ENCODE measurements around the gene CMSS1.
A peak's percentile ranks its signal among the peaks of the same experiment; 100 is the strongest.

CMSS1 gene

DNA sequence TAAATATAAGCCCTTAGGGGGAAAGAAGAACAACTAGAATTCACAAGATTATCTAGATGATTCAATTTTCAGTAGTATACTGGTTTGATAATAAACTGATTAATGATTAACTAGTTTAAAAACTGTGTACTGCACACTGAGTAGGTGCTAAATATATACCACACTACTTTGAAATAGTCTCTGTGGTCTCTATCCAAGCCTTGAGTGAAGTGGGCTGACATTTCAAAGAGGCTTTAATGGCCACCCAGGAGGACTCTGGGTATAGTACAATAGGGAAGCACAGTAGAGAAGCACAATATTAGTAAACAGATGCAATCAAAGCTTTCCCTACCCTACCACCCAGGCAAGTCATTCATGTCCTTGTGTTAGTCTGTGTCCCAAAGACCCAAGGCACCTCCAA, 249.9 kb downstream of the CMSS1 start:
- H3K4me1 ChIP-seq (ENCODE audit: insufficient read depth, low read length, poor library complexity, severe bottlenecking) = peaks cover 37% of the 10 kb centered on the region
- no peaks in the 10 kb centered on the region for H3F3A ChIP-seq (ENCODE audit: low read depth)
- no peaks in the 10 kb centered on the region for H3K79me2 ChIP-seq (ENCODE audit: insufficient read depth, low read length)
- no peak overlapping the region for H3K4me3 ChIP-seq (ENCODE audit: low read length, poor library complexity, severe bottlenecking)
- no peak overlapping the region for H2AFZ ChIP-seq (ENCODE audit: low read length)
- no peak overlapping the region for H3K9ac ChIP-seq (ENCODE audit: low read depth, low read length, poor library complexity, severe bottlenecking)
- no peaks in the 10 kb centered on the region for H3K36me3 ChIP-seq (ENCODE audit: insufficient read depth, low read length)
- no peaks in the 10 kb centered on the region for H3K9me3 ChIP-seq (ENCODE audit: insufficient read depth, low read depth, low read length)
- no peak overlapping the region for H3K4me2 ChIP-seq (ENCODE audit: low read depth, low read length, poor library complexity, severe bottlenecking)
- no peaks in the 10 kb centered on the region for H3K9me2 ChIP-seq (replicated peaks; ENCODE audit: low read depth, low read length)
- no peaks in the 10 kb centered on the region for H4K20me1 ChIP-seq (ENCODE audit: insufficient read depth, low read length, poor library complexity, severe bottlenecking)
- no peaks in the 10 kb centered on the region for H3K27me3 ChIP-seq (ENCODE audit: insufficient read depth, low read length, poor library complexity, severe bottlenecking)
- no peak for TF ChIP-seq EZH2phosphoT487 (IDR thresholded peaks at IDR 0.05; ENCODE audit: borderline replicate concordance)
- TF ChIP-seq, protein P1, sequence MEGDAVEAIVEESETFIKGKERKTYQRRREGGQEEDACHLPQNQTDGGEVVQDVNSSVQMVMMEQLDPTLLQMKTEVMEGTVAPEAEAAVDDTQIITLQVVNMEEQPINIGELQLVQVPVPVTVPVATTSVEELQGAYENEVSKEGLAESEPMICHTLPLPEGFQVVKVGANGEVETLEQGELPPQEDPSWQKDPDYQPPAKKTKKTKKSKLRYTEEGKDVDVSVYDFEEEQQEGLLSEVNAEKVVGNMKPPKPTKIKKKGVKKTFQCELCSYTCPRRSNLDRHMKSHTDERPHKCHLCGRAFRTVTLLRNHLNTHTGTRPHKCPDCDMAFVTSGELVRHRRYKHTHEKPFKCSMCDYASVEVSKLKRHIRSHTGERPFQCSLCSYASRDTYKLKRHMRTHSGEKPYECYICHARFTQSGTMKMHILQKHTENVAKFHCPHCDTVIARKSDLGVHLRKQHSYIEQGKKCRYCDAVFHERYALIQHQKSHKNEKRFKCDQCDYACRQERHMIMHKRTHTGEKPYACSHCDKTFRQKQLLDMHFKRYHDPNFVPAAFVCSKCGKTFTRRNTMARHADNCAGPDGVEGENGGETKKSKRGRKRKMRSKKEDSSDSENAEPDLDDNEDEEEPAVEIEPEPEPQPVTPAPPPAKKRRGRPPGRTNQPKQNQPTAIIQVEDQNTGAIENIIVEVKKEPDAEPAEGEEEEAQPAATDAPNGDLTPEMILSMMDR (conservative IDR thresholded peaks at IDR 0.05; ENCODE audit: low read length) = no peak

DNA sequence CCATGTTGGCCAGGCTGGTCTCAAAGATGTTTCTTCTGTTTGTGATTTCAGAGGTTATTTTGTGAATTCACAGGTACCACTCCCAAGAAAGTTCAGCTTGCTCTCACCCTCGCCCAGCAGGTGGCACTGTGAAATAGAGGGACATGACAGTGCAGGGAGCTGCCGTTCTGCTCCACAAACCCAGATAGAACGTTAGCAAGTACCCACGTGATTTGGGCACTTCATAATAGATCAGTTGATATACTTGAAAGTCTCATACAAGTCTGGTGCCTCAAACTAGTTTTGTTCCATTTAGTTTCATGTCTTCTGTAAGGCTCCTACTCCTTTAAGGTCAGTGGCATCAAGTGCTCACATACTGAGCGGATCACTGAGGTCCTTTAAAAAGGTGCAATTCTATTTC, 251.2 kb downstream of the CMSS1 start:
- H3K4me2 ChIP-seq (ENCODE audit: low read depth, low read length, poor library complexity, severe bottlenecking) = peak overlapping the region; percentile 84
- no peaks in the 10 kb centered on the region for H3K9me2 ChIP-seq (replicated peaks; ENCODE audit: low read depth, low read length)
- no peaks in the 10 kb centered on the region for H3K79me2 ChIP-seq (ENCODE audit: insufficient read depth, low read length)
- H3K9ac ChIP-seq (ENCODE audit: low read depth, low read length, poor library complexity, severe bottlenecking) = peak overlapping the region; percentile 52
- peaks cover 7% of the 10 kb centered on the region; the same call in 1 of the 2 replicates for H3F3A ChIP-seq (ENCODE audit: low read depth)
- H3K4me3 ChIP-seq (ENCODE audit: low read length, poor library complexity, severe bottlenecking) = peak overlapping the region; percentile 65
- H3K9me3 ChIP-seq (ENCODE audit: insufficient read depth, low read depth, low read length) = no peaks in the 10 kb centered on the region
- no peaks in the 10 kb centered on the region for H3K36me3 ChIP-seq (ENCODE audit: insufficient read depth, low read length)
- peaks cover 48% of the 10 kb centered on the region for H3K4me1 ChIP-seq (ENCODE audit: insufficient read depth, low read length, poor library complexity, severe bottlenecking)
- TF ChIP-seq EZH2phosphoT487 (IDR thresholded peaks at IDR 0.05; ENCODE audit: borderline replicate concordance) = no peak
- TF ChIP-seq, protein P1 (conservative IDR thresholded peaks at IDR 0.05; ENCODE audit: low read length) = peak; percentile 87
- H4K20me1 ChIP-seq (ENCODE audit: insufficient read depth, low read length, poor library complexity, severe bottlenecking) = no peaks in the 10 kb centered on the region
- H2AFZ ChIP-seq (ENCODE audit: low read length) = peak overlapping the region; percentile 31; the same call in 1 of the 2 replicates
- H3K27me3 ChIP-seq (ENCODE audit: insufficient read depth, low read length, poor library complexity, severe bottlenecking) = no peaks in the 10 kb centered on the region

DNA sequence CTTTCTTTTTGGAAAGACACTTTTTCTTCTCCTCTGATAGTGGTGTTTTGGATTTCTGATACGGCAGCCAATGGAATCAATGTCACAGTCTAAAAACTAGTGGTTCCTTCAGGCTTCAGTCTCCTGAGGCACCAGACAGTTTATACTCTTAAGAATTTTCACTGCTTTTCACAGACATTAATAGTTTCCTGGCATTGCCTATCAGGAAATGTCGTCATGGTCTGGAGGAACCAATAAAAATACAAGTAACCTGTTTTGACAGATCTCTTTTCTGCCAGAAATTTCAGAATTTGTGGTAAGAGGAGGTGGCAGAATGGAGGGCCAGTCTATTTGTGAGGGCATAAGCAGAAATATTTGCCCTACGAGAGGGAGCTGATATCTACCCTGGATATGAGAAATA, 251.8 kb downstream of the CMSS1 start:
- no peaks in the 10 kb centered on the region for H4K20me1 ChIP-seq (ENCODE audit: insufficient read depth, low read length, poor library complexity, severe bottlenecking)
- no peaks in the 10 kb centered on the region for H3K9me3 ChIP-seq (ENCODE audit: insufficient read depth, low read depth, low read length)
- no peaks in the 10 kb centered on the region for H3K9me2 ChIP-seq (replicated peaks; ENCODE audit: low read depth, low read length)
- H3K9ac ChIP-seq (ENCODE audit: low read depth, low read length, poor library complexity, severe bottlenecking) = peak overlapping the region; percentile 52
- no peak overlapping the region; the same call in 1 of the 2 replicates for H2AFZ ChIP-seq (ENCODE audit: low read length)
- H3K4me2 ChIP-seq (ENCODE audit: low read depth, low read length, poor library complexity, severe bottlenecking) = peak overlapping the region; percentile 84
- TF ChIP-seq, protein P1 (conservative IDR thresholded peaks at IDR 0.05; ENCODE audit: low read length) = no peak
- TF ChIP-seq EZH2phosphoT487 (IDR thresholded peaks at IDR 0.05; ENCODE audit: borderline replicate concordance) = no peak
- H3K79me2 ChIP-seq (ENCODE audit: insufficient read depth, low read length) = no peaks in the 10 kb centered on the region
- H3K27me3 ChIP-seq (ENCODE audit: insufficient read depth, low read length, poor library complexity, severe bottlenecking) = no peaks in the 10 kb centered on the region
- H3K36me3 ChIP-seq (ENCODE audit: insufficient read depth, low read length) = no peaks in the 10 kb centered on the region
- H3K4me1 ChIP-seq (ENCODE audit: insufficient read depth, low read length, poor library complexity, severe bottlenecking) = peaks cover 54% of the 10 kb centered on the region
- H3F3A ChIP-seq (ENCODE audit: low read depth) = peaks cover 7% of the 10 kb centered on the region; the same call in 1 of the 2 replicates
- peak overlapping the region; percentile 65 for H3K4me3 ChIP-seq (ENCODE audit: low read length, poor library complexity, severe bottlenecking)

Data from Loucy (cell line).